Tibial nerve (tissue), 4 donors: ENCODE results near the gene TOP1.

Source experiments
- CTCF ChIP-seq, 5 experiments: fragments of 200-600 bp in 3 of 5; fragments of 450-650 bp in 2 of 5; sonication (generic) in 3 of 5; IDR thresholded peaks; one replicate each; pipeline ENCODE4 v1.5.1; 2016 to 2019; ENCODE audit warnings: antibody characterized with exemption in 5 of 5, mild to moderate bottlenecking in 3 of 5, moderate library complexity in 2 of 5
- EP300 ChIP-seq, 2 donors: sonication (generic); formaldehyde crosslinking; IDR thresholded peaks; one replicate each; pipeline ENCODE4 v1.6.1; 2017; ENCODE audit warnings: antibody characterized with exemption in 2 of 2, mild to moderate bottlenecking in 1 of 2
- POLR2A ChIP-seq, 2 donors: fragments of 450-650 bp; IDR thresholded peaks; one replicate each; pipeline ENCODE4 v1.6.1; 2017; ENCODE audit warnings: antibody characterized with exemption in 2 of 2, mild to moderate bottlenecking in 2 of 2, moderate library complexity in 2 of 2

- no peak for TF ChIP-seq CTCF (IDR thresholded peaks at IDR 0.05)
- TF ChIP-seq POLR2A (IDR thresholded peaks at IDR 0.05) = no peak
- TF ChIP-seq EP300 (IDR thresholded peaks at IDR 0.05) = no peak
Measured at GRCh38 chr20:41169162-41169690, 140.6 kb downstream of the TOP1 start.
